ENCODE results near the gene CCDC149.

- TF ChIP-seq, protein P1, sequence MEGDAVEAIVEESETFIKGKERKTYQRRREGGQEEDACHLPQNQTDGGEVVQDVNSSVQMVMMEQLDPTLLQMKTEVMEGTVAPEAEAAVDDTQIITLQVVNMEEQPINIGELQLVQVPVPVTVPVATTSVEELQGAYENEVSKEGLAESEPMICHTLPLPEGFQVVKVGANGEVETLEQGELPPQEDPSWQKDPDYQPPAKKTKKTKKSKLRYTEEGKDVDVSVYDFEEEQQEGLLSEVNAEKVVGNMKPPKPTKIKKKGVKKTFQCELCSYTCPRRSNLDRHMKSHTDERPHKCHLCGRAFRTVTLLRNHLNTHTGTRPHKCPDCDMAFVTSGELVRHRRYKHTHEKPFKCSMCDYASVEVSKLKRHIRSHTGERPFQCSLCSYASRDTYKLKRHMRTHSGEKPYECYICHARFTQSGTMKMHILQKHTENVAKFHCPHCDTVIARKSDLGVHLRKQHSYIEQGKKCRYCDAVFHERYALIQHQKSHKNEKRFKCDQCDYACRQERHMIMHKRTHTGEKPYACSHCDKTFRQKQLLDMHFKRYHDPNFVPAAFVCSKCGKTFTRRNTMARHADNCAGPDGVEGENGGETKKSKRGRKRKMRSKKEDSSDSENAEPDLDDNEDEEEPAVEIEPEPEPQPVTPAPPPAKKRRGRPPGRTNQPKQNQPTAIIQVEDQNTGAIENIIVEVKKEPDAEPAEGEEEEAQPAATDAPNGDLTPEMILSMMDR (IDR thresholded peaks at IDR 0.05): no peak
- no peak for TF ChIP-seq POLR2AphosphoS5 (IDR thresholded peaks at IDR 0.05; ENCODE audit: insufficient read depth in 1 of 2, low read depth in 1 of 2)
Observed at GRCh38 chr4:24889991-24890390, 22.9 kb downstream of the CCDC149 start.

All from vagina (tissue), 2 donors.